GM12873 (cell line): ENCODE results near the gene RPL22.

Experiments used
- CTCF ChIP-seq: IDR thresholded peaks from 2 replicates; pipeline ENCODE4 v1.5.1; 2012; ENCODE audit warnings: low read depth, mild to moderate bottlenecking, moderate library complexity, low read length, control low read depth; ENCODE audit not compliant: insufficient read depth; ENCODE audit errors: missing control alignments

The RPL22 gene

DNA sequence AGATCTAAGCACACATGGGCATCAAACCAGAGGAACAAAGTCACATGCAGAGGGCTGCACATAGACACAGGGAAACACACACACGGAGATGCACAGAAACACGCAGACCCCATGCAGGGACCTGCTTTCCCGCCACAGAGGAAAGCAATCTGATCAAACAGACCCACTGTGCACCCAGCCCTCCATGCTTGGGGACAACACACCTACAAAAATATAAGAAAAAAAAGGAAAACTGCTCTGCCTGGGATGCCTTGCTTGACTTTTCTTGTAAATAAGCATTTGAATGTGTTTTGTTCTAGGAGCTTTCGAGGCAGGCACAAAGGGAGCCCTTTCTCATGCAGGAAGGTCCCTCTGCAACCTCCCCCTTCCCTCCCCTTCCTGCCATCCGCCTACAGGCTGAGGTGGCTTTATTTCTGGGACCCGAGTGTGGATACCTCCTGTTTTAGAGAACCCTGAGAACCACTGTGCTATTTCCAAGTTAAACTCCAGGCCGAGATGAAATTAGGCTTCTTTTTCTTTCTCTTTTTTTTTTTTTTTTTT is 39.9 kb upstream of the RPL22 start:
- TF ChIP-seq CTCF = no peak

GRCh38 chr1:6237093-6237492 is 37.7 kb upstream of the RPL22 start:
- no peak for TF ChIP-seq CTCF

- TF ChIP-seq CTCF = no peak
Measured at GRCh38 chr1:6235296-6235677, 35.9 kb upstream of the RPL22 start.

GRCh38 chr1:6234502-6235295 is 35.3 kb upstream of the RPL22 start:
- TF ChIP-seq CTCF = no peak

- no peak for TF ChIP-seq CTCF
Measured at GRCh38 chr1:6233376-6233775, 34.0 kb upstream of the RPL22 start.

- no peak for TF ChIP-seq CTCF
Measured at GRCh38 chr1:6225651-6226050, 26.3 kb upstream of the RPL22 start.

GRCh38 chr1:6224718-6225117 is 25.3 kb upstream of the RPL22 start:
- TF ChIP-seq CTCF = no peak
